HepG2 (cell line): ENCODE results near the gene SETD1B. TPM values are rescaled to one million over a fixed set of nuclear protein-coding genes. Genes with fewer than 3 reads are reported as not detected.
A peak's percentile ranks its signal among the peaks of the same experiment; 100 is the strongest.

Experiments used
- ATAC-seq: fragments of 200-7000 bp; cut with Tn5 transposase; 3 replicates; pipeline ENCODE4 v1.9.1; 2020; ENCODE audit warnings: mild to moderate bottlenecking, moderate library complexity
- BruUV-seq: library from RNA; stranded (reverse); fragments of 400-500 nt; replicated peaks from 2 replicates; lab custom pipeline; 2021; lab: Mats Ljungman, UMichigan
- CTCF ChIA-PET: fragments of 300-600 bp; formaldehyde crosslinking; extraction: SDS; loops from one replicate; lab custom pipeline; 2021; ENCODE audit warnings: low total read pairs, inconsistent platforms, low intra/inter-chr PET ratio; lab: Yijun Ruan, JAX
- POLR2A ChIA-PET: fragments of 350-600 bp; sonication (Branson Sonifier 250); formaldehyde crosslinking; loops from one replicate; lab custom pipeline; 2020; ENCODE audit warnings: antibody characterized with exemption, inconsistent platforms; lab: Yijun Ruan, JAX
- DNase-seq: peaks from one replicate; pipeline ENCODE4 v3.0.0-alpha.2; 2015; ENCODE audit warnings: low spot score
- FAIRE-seq: peaks from 3 replicates; lab custom pipeline; 2011; peaks lifted over from hg19 to GRCh38; lab: Jason Lieb, UNC
- H2AFZ ChIP-seq: one replicate; pipeline ENCODE4 v1.6.1; 2011; ENCODE audit warnings: low read length, inconsistent platforms
- H3K27ac ChIP-seq: fragments of 300-600 bp; 3 replicates; pipeline ENCODE4 v1.8.0; 2011; ENCODE audit warnings: mixed run types, mild to moderate bottlenecking, mixed read lengths, low read length, inconsistent platforms; ENCODE audit not compliant: insufficient read depth; ENCODE audit errors: extremely low read length
- H3K27me3 ChIP-seq, 2 experiments: fragments of 200-600 bp in 1 of 2; 2 replicates in 1 of 2; 3 replicates in 1 of 2; pipeline versions ENCODE4 v1.6.0 to v1.8.0; 2011; ENCODE audit warnings: low read length in 2 of 2, mild to moderate bottlenecking in 2 of 2, moderate library complexity in 2 of 2, inconsistent platforms in 1 of 2; ENCODE audit not compliant: insufficient read depth in 2 of 2, control insufficient read depth in 1 of 2
- H3K36me3 ChIP-seq, 2 experiments: fragments of 200-600 bp in 1 of 2; replicated peaks in 1 of 2; 2 replicates in 1 of 2; 3 replicates in 1 of 2; pipeline versions ENCODE4 v1.5.1 to v1.8.0; 2011; ENCODE audit warnings: low read length in 2 of 2, inconsistent platforms in 1 of 2; ENCODE audit not compliant: insufficient read depth in 2 of 2, control insufficient read depth in 1 of 2
- H3K4me1 ChIP-seq: 2 replicates; pipeline ENCODE4 v1.5.1; 2012; ENCODE audit warnings: low read length, inconsistent platforms; ENCODE audit not compliant: insufficient read depth
- H3K4me2 ChIP-seq: 2 replicates; pipeline ENCODE4 v1.6.0; 2011; ENCODE audit warnings: low read depth, low read length, inconsistent platforms
- H3K4me3 ChIP-seq, 3 experiments: fragments of 200-600 bp in 1 of 3; sonication (generic), shearing (Covaris generic) in 1 of 3; replicated peaks in 1 of 3; 2 replicates each; pipeline ENCODE4 v1.5.1; 2011 to 2016; ENCODE audit warnings: low read length in 3 of 3, inconsistent platforms in 2 of 3, low read depth in 2 of 3, mild to moderate bottlenecking in 2 of 3, control low read depth in 1 of 3, mixed read lengths in 1 of 3; ENCODE audit not compliant: insufficient read depth in 1 of 3
- H3K79me2 ChIP-seq: one replicate; pipeline ENCODE4 v1.6.1; 2011; ENCODE audit warnings: low read length, inconsistent platforms; ENCODE audit not compliant: insufficient read depth
- H3K9ac ChIP-seq: 2 replicates; pipeline ENCODE4 v1.6.0; 2011; ENCODE audit warnings: mild to moderate bottlenecking, low read depth, low read length, inconsistent platforms; ENCODE audit not compliant: insufficient read depth
- H3K9me3 ChIP-seq: 2 replicates; pipeline ENCODE4 v1.5.1; 2012; ENCODE audit warnings: mild to moderate bottlenecking, low read length
- H4K20me1 ChIP-seq: 2 replicates; pipeline ENCODE4 v1.6.0; 2011; ENCODE audit warnings: inconsistent platforms, mild to moderate bottlenecking, low read length, moderate library complexity; ENCODE audit not compliant: insufficient read depth
- AGO1 ChIP-seq: fragments of 200-400 bp; formaldehyde crosslinking; IDR thresholded peaks from 2 replicates; pipeline ENCODE4 v1.6.1; 2017; ENCODE audit warnings: mild to moderate bottlenecking, low read depth, low read length, moderate library complexity; ENCODE audit not compliant: poor library complexity, severe bottlenecking
- AGO2 ChIP-seq: fragments of 200-400 bp; formaldehyde crosslinking; optimal IDR thresholded peaks from 2 replicates; pipeline ENCODE3; 2017; ENCODE audit warnings: mild to moderate bottlenecking, low read depth, low read length, moderate library complexity
- AHDC1 ChIP-seq: sonication (generic); formaldehyde crosslinking; IDR thresholded peaks from 2 replicates; pipeline ENCODE4 v1.5.1; 2020; ENCODE audit warnings: mild to moderate bottlenecking, missing genetic modification reagents, borderline replicate concordance
- PITX1 ChIP-seq: sonication (generic); formaldehyde crosslinking; IDR thresholded peaks from 2 replicates; pipeline ENCODE4 v1.5.1; 2020; ENCODE audit warnings: mild to moderate bottlenecking, missing genetic modification reagents
- POLR2G ChIP-seq: fragments of 200-400 bp; formaldehyde crosslinking; IDR thresholded peaks from 2 replicates; pipeline ENCODE4 v1.6.1; 2018; ENCODE audit warnings: mild to moderate bottlenecking, low read depth, low read length, moderate library complexity
- RBFOX2 ChIP-seq: fragments of 200-400 bp; formaldehyde crosslinking; IDR thresholded peaks from 2 replicates; pipeline ENCODE4 v1.6.1; 2017; ENCODE audit warnings: low read depth, mild to moderate bottlenecking, low read length
- RBM22 ChIP-seq: fragments of 200-400 bp; formaldehyde crosslinking; optimal IDR thresholded peaks from 2 replicates; pipeline ENCODE3; 2017; ENCODE audit warnings: mild to moderate bottlenecking, low read length, moderate library complexity
- SALL1 ChIP-seq: sonication (generic); formaldehyde crosslinking; IDR thresholded peaks from 2 replicates; pipeline ENCODE4 v1.8.0; 2022; ENCODE audit warnings: mild to moderate bottlenecking, missing genetic modification reagents
- ZFP37 ChIP-seq: sonication (generic); formaldehyde crosslinking; IDR thresholded peaks from 2 replicates; pipeline ENCODE4 v1.4.0; 2020; ENCODE audit warnings: missing genetic modification reagents, borderline replicate concordance
- ZNF138 ChIP-seq: sonication (generic); formaldehyde crosslinking; IDR thresholded peaks from 2 replicates; pipeline ENCODE4 v1.5.0; 2020; ENCODE audit warnings: mild to moderate bottlenecking, low read depth, missing genetic modification reagents
- ZNF589 ChIP-seq: sonication (generic); formaldehyde crosslinking; conservative IDR thresholded peaks from 2 replicates; pipeline ENCODE4 v1.8.0; 2022; ENCODE audit warnings: mild to moderate bottlenecking, moderate library complexity, missing genetic modification reagents
- WGBS: methylation state at CpG from one replicate; pipeline ENCODE4 v1.1.6; 2017; ENCODE audit warnings: low lambda C conversion rate; 5-methylcytosine and 5-hydroxymethylcytosine counted together
- in situ Hi-C: cut with HindIII; loops from 2 replicates; pipeline ENCODE4 v1.10.0; 2017; ENCODE audit warnings: low pct_unique_long_range_greater_than_20kb; ENCODE audit not compliant: extremely low pct_ligation_motif_present
- intact Hi-C: fragments of 100-400 bp; cut with micrococcal nuclease; formaldehyde crosslinking; loops from one replicate; pipeline ENCODE4 v1.10.0; 2022; ENCODE audit not compliant: unreplicated experiment
- polyA plus RNA-seq, 8 experiments: library from polyadenylated mRNA; depleted of rRNA in 3 of 8; stranded (reverse) in 7 of 8; unstranded in 1 of 8; fragments of >200 nt; fragmentation: Illumina TruSeq in 4 of 8; extraction: Trizol in 4 of 8; gene quantifications; 2 replicates each; pipeline versions ENCODE4 v1.2.1 to v1.2.3, GENCODE V29; 2011 to 2016; ENCODE audit warnings: low read depth in 4 of 8, missing spikeins in 1 of 8, mixed read lengths in 1 of 8; ENCODE audit not compliant: insufficient read depth in 1 of 8
- total RNA-seq, 5 experiments: library from RNA; depleted of rRNA; stranded (reverse); fragments of >200 nt; fragmentation: Illumina TruSeq; extraction: Trizol; gene quantifications; 2 replicates each; pipeline ENCODE4 v1.2.3, GENCODE V29; 2016; ENCODE audit warnings: low read depth in 1 of 5

Gene SETD1B
- total and polyA plus RNA-seq, 2 of the 13 experiments (the other 11 are each of a cell fraction or from before 2014, with no cell fraction given): 1.1 to 1.4 TPM

GRCh38 chr12:121823727-121824115 is 19.9 kb downstream of the SETD1B start:
- in situ Hi-C loops: no loop called here
- no peak for FAIRE-seq
- TF ChIP-seq PITX1 (CRISPR knock-in tag): no peak
- peak; percentile 9 for TF ChIP-seq RBM22
- no peak for TF ChIP-seq ZNF589
- TF ChIP-seq AGO2: peak; percentile 42
- H4K20me1 ChIP-seq: no peaks in the 10 kb centered on the region
- no peak overlapping the region for H3K9ac ChIP-seq
- no TSS peak for BruUV-seq
- no peaks in the 10 kb centered on the region for H3K4me1 ChIP-seq
- H3K4me2 ChIP-seq: no peak overlapping the region
- H3K79me2 ChIP-seq: no peaks in the 10 kb centered on the region
- no CpG with 5 or more reads among the region's 12 CpGs for whole genome bisulfite sequencing
- DNase-seq: no peak
- no peak overlapping the region for H2AFZ ChIP-seq
- no peak overlapping the region for H3K4me3 ChIP-seq
- no peak overlapping the region for H3K27ac ChIP-seq
- H3K27me3 ChIP-seq: no peaks in the 10 kb centered on the region
- CTCF ChIA-PET: interaction anchor here (1.2 kb wide), 1 partner anchor 65 kb away, joined by 6 read pairs; the partner anchor contains the start of gene PSMD9
- H3K9me3 ChIP-seq: no peaks in the 10 kb centered on the region
- POLR2A ChIA-PET: no interaction called here
- ATAC-seq: no peak
- intact Hi-C loops: no loop called here
- H3K36me3 ChIP-seq: peaks cover 26 to 47% of the 10 kb centered on the region in 2 experiments

- H3K27ac ChIP-seq: no peak overlapping the region
- no peak overlapping the region for H3K4me2 ChIP-seq
- H3K27me3 ChIP-seq: no peaks in the 10 kb centered on the region
- POLR2A ChIA-PET: interaction anchor here (1.1 kb wide), 1 partner anchor 13 kb away, joined by 3 read pairs; no protein-coding TSS in a partner anchor
- BruUV-seq: no TSS peak
- H3K79me2 ChIP-seq: no peaks in the 10 kb centered on the region
- H2AFZ ChIP-seq: no peak overlapping the region
- TF ChIP-seq SALL1 (no peak), AGO1 (peak; percentile 55), ZFP37 (CRISPR knock-in tag) (no peak), AHDC1 (CRISPR knock-in tag) (no peak), ZNF138 (CRISPR knock-in tag) (no peak), POLR2G (peak; percentile 54; the same call in 1 of the 2 replicates), RBFOX2 (0 out of 2 replicates have a peak, but pooled peaks have one; percentile 21), AGO2 (peak; percentile 94), RBM22 (peak; percentile 78)
- FAIRE-seq: no peak
- H3K9ac ChIP-seq: no peak overlapping the region
- intact Hi-C loops: no loop called here
- no peaks in the 10 kb centered on the region for H4K20me1 ChIP-seq
- WGBS: 96% methylated on average over 15 of the region's 18 CpGs
- CTCF ChIA-PET: no interaction called here
- H3K4me3 ChIP-seq: no peak overlapping the region
- H3K9me3 ChIP-seq: no peaks in the 10 kb centered on the region
- DNase-seq: no peak
- in situ Hi-C loops: no loop called here
- no peaks in the 10 kb centered on the region for H3K4me1 ChIP-seq
- no peak for ATAC-seq
- H3K36me3 ChIP-seq: peaks cover 22 to 46% of the 10 kb centered on the region in 2 experiments
These were observed 21.3 kb downstream of the SETD1B start for GRCh38 chr12:121825041-121825523.
